SIG-M5 (cell line): ENCODE measurements around the gene SNTA1.
"Not testable (repeated sequence)": the region's sequence is repeated elsewhere in the genome, so short reads cannot be mapped to it uniquely, and the experiment has no call there.

Experiments used
- DNase-seq: peaks from one replicate; lab custom pipeline; 2025; lab: John Stamatoyannopoulos, UW

Gene SNTA1

GRCh38 chr20:33465481-33466302, 22.1 kb upstream of the SNTA1 start:
- no peak for DNase-seq

- not testable (repeated sequence) for DNase-seq
These were observed 21.2 kb upstream of the SNTA1 start for GRCh38 chr20:33464759-33465158.

DNA sequence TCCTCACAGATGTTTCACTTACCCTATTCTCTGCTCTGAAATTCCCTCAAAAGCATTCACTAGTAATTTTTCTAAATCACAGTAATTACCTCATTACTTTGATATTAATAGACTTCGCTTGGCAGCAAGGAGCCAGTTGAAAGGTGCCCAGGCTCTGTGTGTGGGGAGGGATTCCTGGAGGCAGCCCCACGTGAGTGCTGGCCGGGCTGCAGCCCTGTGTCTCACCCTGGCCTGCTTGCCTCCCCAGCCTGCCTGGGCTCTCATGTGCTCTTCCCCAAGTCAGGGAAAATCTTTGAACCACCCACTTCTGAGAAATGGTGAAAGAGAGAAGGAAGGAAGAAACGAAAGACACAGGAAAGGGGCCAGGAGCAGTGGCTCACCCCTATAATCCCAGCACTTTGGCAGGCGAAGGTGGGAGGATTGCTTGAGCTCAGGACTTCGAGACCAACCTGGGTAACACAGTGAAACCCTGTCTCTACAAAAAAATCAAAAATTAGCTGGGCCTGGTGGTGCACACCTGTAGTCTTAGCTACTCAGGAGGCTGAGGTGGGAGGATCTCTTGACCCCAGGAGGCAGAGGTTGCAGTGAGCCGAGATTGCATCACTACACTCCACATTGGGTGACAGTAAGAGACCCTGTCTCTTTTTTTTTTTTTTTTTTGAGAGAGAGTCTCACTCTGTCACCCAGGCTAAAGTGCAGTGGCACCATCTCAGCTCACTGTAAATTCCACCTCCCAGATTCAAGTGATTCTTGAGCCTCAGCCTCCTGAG, 20.0 kb upstream of the SNTA1 start:
- no peak for DNase-seq

GRCh38 chr20:33460711-33461110, 17.1 kb upstream of the SNTA1 start:
- no peak for DNase-seq

- no peak for DNase-seq
These were observed 16.0 kb upstream of the SNTA1 start for GRCh38 chr20:33459599-33459998.

GRCh38 chr20:33456916-33457642, 13.5 kb upstream of the SNTA1 start:
- not testable (repeated sequence) for DNase-seq

GRCh38 chr20:33450867-33451266, 7.3 kb upstream of the SNTA1 start:
- no peak for DNase-seq

- no peak for DNase-seq
These were observed 2.5 kb upstream of the SNTA1 start for GRCh38 chr20:33445881-33446625.

DNA sequence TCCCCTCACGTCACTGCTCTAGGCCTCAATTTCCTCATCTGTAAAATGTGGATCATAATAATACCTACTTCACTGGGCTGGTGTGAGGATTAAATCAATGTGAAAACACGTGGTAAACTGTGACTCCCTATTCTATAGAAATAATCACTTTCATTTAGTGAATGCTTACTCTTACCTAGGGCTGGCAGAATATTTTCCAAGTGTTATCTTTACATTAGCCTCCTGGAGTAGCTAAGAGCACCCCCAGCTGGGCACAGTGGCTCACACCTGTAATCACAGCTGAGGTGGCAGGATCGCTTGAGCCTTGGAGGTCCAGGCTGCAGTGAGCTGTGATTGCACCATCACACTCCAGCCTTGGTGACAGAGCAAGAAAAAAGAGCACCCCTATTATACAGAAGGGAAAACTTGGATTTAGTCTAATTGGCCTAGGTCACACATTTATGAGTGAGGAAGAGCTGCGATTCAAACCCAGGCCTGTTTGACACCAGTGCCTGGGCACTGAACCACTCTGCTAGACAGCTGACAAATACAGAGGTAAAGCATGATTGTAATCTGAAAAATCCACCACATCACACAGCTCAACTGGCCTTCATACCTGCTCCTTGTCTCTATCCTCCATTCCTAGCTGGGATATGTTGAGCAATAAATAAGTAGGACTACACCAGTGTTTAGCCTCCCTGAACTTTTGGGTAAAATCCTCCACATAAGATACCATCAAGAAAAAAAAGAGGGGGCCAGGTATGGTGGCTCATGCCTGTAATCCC, 1.4 kb upstream of the SNTA1 start:
- DNase-seq, result no peak

DNA sequence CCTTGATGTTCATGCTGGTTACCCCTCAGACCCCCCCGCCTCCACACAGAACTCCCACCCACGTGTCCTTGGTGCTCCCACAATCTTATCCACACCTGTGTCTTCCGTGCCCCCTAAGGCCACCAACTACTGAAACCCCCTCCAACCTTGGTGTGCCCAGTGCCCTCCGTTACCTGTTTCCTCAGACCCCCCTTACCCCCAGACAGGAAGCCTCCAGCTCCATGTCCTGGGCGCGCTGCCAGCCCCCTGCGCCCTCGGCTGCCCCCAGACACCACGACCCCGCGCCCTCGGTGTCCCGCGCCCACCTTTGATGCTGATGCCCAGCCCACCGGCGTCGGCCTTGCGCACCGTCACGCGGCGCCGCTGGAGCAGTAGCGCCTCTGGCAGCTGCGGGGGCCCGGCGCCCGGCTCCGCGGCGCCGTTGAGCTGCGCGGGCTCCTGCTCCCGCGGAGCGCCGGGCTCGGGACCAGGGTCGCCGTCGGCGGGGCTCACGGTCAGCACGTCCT, 504 bp downstream of the SNTA1 start:
- no peak for DNase-seq

DNA sequence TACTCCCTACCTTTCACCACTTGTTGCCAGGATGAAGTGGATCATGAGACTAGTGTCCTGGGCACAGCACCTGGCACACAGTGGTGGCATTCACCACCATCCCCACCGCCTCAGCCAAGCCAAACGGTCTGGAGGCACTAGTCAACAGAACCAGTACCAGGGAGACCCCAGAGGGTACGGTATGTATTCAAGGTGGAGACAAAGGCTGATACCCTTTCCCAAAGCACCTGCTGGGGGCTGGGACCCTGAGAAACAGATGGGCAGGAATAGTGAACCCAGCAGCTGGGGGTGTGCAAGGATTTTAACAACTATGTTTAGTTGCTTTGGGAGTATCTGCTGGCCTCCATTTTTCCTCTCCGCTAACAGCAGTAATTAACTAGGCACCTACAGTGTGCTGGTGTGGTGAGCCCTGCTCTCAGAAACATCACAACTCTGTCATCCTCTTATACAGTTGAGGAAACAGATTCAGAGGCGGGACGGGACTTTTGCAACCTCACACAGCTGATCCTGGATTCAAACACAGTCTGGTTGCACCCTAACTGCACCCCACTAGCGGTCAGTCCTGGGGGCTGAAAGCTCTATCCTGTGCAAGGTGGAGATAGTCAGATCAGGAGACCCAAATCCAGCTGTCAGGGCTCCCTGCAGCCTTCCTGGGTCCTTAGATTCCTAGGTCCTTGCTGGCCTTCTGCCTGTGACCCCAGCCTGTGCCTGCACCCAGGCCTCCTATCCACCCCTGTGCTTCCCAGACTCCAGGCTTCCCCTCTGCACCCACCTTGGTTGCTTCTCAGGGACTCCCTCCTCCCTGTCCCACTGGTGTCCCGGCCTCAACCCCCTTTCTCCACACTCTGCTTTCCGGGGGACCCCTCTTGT, 1.2 kb downstream of the SNTA1 start:
- DNase-seq, result no peak

DNA sequence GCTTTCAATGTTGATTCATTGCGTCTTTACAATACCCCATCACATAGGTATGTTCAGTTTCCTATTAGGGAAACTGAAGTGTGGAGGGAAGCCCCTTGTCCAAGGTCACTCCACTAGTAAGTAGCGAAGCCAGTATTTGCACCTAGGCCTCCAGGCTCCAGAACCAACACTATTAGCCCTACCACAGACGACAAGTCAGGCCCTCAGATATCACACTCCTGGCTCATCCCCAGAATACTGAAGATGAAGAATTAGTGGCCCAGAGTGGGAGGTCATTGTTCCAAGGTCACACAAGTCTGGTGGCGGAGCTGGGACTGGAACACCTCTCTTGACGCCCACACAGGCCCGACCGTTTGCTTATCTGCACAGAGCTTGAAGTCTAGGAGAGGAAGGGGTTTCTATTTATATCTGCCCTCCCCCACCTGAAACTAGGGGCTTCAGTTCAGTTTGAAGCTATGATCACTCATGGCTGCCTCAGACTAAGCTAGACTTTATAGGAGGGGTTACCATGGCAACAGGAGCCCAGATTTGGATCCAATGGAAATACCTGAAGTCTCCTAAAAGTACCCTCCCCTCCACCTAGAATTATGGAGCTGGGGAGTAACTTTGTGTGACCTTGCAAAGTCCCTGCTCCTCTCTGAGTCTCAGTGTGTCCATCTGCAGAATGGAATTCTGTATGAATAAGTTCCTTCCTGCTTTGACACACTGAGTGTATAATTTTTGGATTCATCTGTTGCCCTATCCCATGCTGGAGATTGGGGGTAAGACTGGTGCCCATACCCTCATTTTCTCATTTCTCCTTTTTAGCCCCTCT, 2.2 kb downstream of the SNTA1 start:
- no peak for DNase-seq

DNA sequence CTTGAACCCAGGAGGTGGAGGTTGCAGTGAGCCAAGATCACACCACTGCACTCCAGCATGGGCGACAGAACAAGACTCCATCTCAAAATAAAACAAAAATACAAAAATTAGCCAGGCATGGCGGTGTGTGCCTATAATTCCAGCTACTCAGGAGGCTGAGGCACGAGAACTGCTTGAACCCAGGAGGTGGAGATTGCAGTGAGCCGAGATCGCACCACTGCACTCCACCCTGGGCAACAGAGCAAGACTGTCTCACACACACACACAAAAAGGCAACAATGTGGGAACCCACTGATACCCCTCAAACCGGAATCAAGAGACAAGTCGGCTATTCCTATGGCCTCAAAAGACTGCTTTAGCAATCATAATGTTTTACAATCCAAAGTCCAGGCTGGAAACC, 3.0 kb downstream of the SNTA1 start:
- not testable (repeated sequence) for DNase-seq

GRCh38 chr20:33438481-33438880, 5.1 kb downstream of the SNTA1 start:
- DNase-seq, result no peak

DNA sequence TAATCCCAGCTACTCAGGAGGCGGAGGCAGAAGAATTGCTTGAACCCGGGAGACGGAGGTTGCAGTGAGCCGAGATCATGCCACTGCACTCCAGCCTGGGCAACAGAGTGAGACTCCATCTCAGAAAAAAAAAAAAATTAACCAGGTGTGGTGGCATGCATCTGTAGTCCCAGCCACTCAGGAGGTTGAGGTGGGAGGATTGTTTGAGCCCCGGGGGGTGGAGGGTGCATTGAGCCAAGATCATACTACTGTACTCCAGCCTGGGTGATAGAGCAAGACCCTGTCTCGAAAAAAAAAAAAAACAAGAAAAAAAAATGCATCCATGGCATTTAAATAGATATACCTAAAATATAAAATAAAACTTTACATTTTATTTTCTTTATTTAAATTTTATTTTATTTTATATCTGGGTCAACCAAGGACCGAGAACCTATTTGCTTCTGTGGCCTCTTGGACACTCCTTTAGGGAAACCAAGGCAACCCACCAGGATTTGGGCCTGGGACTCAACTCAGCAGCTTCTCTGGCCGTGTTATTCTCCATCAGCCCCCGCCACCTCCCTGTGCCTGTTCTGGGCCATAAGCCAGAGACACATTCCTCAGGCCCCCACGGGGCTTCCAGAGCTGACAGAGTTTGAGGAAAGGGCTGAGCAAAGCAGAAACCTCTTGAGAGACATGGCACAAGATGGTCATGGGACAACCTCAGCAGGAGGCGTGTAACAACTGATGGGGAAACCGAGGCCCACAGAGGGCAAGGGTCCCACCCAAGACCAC, 6.2 kb downstream of the SNTA1 start:
- no peak for DNase-seq

GRCh38 chr20:33434434-33434833, 9.1 kb downstream of the SNTA1 start:
- no peak for DNase-seq

- DNase-seq, result no peak
These were observed 9.9 kb downstream of the SNTA1 start for GRCh38 chr20:33433465-33434234.
